SK-N-MC (cell line): ENCODE data around the gene TMEM95.
"Not testable (repeated sequence)": the region's sequence is repeated elsewhere in the genome, so short reads cannot be mapped to it uniquely, and the experiment has no call there.

Experiments
- DNase-seq: peaks from one replicate; pipeline ENCODE4 v3.0.0-alpha.2; 2011; ENCODE audit warnings: low read depth, low spot score
- H3K27ac ChIP-seq: fragments of 200-600 bp; sonication (generic); 2 replicates; pipeline ENCODE4 v1.5.1; 2016; ENCODE audit warnings: mixed run types
- H3K36me3 ChIP-seq: fragments of 200-600 bp; sonication (generic); 2 replicates; pipeline ENCODE4 v1.6.1; 2017; ENCODE audit warnings: antibody characterized with exemption, low read length, mixed read lengths; ENCODE audit not compliant: insufficient read depth
- H3K4me3 ChIP-seq: fragments of 200-600 bp; sonication (generic); 2 replicates; pipeline ENCODE4 v1.5.1; 2016
- H3K9ac ChIP-seq: fragments of 200-600 bp; sonication (generic); 2 replicates; pipeline ENCODE4 v1.8.0; 2017; ENCODE audit warnings: mixed run types, mixed read lengths; ENCODE audit not compliant: insufficient read length
- H3K9me3 ChIP-seq: fragments of 200-600 bp; sonication (generic); 2 replicates; pipeline ENCODE4 v1.6.1; 2017; ENCODE audit warnings: low read depth, mild to moderate bottlenecking, antibody characterized with exemption, low read length, moderate library complexity, mixed read lengths
- EZH2 ChIP-seq: fragments of 200-600 bp; sonication (generic); IDR thresholded peaks from one replicate; pipeline ENCODE4 v1.6.1; 2017; ENCODE audit warnings: antibody characterized with exemption
- FOXP2 ChIP-seq: optimal IDR thresholded peaks from 2 replicates; pipeline ENCODE3; 2011; ENCODE audit warnings: mild to moderate bottlenecking, moderate library complexity; ENCODE audit not compliant: insufficient read depth; ENCODE audit errors: extremely low read length, control extremely low read depth
- POLR2AphosphoS5 ChIP-seq: IDR thresholded peaks from 2 replicates; pipeline ENCODE4 v1.6.1; 2012; ENCODE audit warnings: mild to moderate bottlenecking, low read depth, low read length, borderline replicate concordance

TMEM95 gene

GRCh38 chr17:7361906-7362305 lies 7.0 kb downstream of the TMEM95 start:
- no peaks in the 10 kb centered on the region for H3K9me3 ChIP-seq
- no peak overlapping the region for H3K4me3 ChIP-seq
- no peak overlapping the region for H3K27ac ChIP-seq
- H3K36me3 ChIP-seq = no peaks in the 10 kb centered on the region
- TF ChIP-seq POLR2AphosphoS5 = no peak
- TF ChIP-seq FOXP2 = no peak
- no peak for TF ChIP-seq EZH2
- DNase-seq = no peak
- H3K9ac ChIP-seq = no peak overlapping the region

GRCh38 chr17:7363311-7363710 lies 8.4 kb downstream of the TMEM95 start:
- Histone ChIP-seq H3K9ac (no peak overlapping the region), H3K36me3 (no peaks in the 10 kb centered on the region), H3K9me3 (no peaks in the 10 kb centered on the region), H3K4me3 (no peak overlapping the region), H3K27ac (no peak overlapping the region)
- TF ChIP-seq POLR2AphosphoS5 (no peak), EZH2 (no peak), FOXP2 (no peak)
- DNase-seq = no peak

DNA sequence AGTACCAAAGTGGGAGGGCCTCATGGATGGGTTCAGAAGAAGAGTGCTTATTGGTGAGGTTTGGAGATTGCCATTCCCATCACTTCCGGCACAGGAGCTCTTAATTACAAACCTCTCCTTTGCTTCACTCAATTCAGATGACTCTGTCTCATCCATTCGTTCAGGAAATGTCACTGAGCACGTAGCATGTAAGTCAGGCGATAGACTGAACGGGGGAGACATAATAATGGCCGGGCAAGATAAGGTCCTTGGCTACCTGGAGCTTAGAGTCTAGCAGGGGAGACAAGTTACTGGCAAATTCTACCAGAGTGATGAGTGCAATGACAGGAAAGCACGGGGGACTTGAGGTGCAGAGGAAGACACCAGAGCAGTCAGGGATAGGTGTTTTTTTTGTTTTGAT lies 11.0 kb downstream of the TMEM95 start:
- not testable (repeated sequence) for H3K9me3 ChIP-seq, H3K36me3 ChIP-seq, H3K9ac ChIP-seq, H3K4me3 ChIP-seq, H3K27ac ChIP-seq, DNase-seq

DNA sequence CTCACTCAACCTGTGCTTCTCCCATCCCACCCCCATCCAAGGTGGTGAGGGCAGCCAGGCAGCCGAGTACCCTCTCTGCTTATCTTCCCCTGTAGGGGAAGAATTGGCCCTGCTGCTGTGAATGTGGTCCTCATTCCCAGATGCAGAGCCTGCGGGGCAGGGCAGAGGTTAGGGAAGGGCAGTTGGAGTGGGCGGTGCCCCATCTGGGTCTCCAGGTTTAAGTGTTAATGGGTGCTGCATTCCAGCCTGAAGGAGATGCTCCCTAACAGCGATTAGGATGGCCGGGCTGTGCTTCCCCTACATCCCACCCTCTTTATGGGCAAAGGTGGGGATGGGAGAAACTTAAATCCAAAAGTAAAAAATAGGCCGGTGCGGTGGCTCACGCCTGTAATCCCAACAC lies 12.1 kb downstream of the TMEM95 start:
- H3K9ac ChIP-seq = no peak overlapping the region
- no peak overlapping the region for H3K4me3 ChIP-seq
- H3K36me3 ChIP-seq = no peaks in the 10 kb centered on the region
- no peaks in the 10 kb centered on the region for H3K9me3 ChIP-seq
- TF ChIP-seq EZH2 (no peak), FOXP2 (no peak), POLR2AphosphoS5 (no peak)
- no peak for DNase-seq
- no peak overlapping the region for H3K27ac ChIP-seq

DNA sequence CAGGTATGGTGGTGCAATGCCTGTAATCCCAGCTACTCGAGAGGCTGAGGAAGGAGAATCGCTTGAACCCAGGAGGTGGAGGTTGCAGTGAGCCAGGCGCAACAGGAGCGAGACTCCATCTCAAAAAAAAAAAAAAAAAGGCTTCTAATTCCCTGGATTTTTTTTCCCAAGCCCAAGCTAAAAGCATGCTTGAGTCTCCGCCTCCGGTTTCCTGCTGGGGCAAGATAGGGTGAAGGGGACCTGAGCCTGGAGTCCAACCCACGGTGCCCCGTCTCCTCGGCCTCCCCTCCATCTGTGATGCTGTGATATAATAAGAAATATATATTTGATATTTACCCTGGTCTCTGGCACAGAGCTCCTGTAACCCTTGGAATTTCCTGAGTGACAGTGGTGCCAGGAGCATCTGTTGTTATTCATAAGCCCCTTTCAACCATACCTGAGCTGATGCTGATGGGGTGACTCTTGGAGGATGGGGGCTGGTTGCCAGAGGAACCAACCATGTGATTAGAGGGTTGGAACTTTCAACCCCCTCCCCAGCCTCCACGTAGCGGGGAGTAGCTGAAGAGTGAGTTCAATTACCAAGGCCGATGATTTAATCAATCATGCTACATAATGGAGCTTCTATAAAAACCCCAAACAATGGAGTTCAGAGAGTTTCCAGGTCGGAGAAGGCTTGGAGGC lies 13.1 kb downstream of the TMEM95 start:
- DNase-seq = no peak
- Histone ChIP-seq H3K4me3 (no peak overlapping the region), H3K9ac (no peak overlapping the region), H3K27ac (no peak overlapping the region), H3K36me3 (no peaks in the 10 kb centered on the region), H3K9me3 (no peaks in the 10 kb centered on the region)
- TF ChIP-seq POLR2AphosphoS5 = no peak
- TF ChIP-seq FOXP2 = no peak
- TF ChIP-seq EZH2 = no peak

- not testable (repeated sequence) for H3K4me3 ChIP-seq
Measured at GRCh38 chr17:7368599-7368994, 13.6 kb downstream of the TMEM95 start.

DNA sequence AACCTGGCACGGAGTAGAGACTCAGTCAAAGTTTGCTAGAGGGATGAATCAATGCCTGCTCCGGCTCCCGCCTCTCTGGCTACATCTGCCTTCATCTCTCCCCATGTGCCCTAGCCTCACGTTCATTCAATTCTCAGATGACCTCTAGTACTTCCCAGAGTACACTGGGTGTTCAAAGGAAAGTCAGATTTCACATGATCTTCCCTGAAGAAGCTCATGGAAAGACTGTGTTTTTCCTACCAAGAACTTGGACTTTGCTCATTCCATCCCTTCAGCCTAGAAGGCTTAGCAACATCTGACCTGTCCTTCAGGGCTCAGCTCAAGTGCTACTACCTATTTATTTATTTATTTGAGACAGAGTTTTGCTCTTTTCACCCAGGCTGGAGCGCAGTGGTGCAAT lies 14.9 kb downstream of the TMEM95 start:
- Histone ChIP-seq H3K9me3 (no peaks in the 10 kb centered on the region), H3K36me3 (no peaks in the 10 kb centered on the region), H3K27ac (no peak overlapping the region), H3K4me3 (no peak overlapping the region), H3K9ac (no peak overlapping the region)
- TF ChIP-seq EZH2 = no peak
- TF ChIP-seq POLR2AphosphoS5 = no peak
- TF ChIP-seq FOXP2 = no peak
- DNase-seq = no peak

More at GRCh38 chr17:7368599-7368994, 13.6 kb downstream of the TMEM95 start:
- H3K9ac ChIP-seq, DNase-seq, H3K36me3 ChIP-seq, H3K27ac ChIP-seq, H3K9me3 ChIP-seq: not testable (repeated sequence)

DNA sequence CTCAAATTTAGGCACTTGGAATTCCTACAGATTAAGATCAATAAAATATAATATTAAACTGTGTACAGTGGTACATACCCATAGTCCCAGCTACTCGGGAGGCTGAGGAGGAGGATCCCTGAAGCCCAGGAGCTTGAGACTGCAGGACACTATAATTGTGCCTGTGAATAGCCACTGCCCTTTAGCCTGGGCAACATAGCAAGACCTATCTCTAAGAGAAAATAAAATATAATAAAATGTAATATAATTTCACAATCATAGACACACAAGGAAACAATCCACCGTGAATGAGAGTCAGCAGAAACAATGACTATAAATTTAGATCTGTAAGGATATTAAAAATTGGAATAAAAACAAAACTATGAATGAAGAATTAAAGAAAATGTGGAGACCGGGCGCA lies 15.9 kb downstream of the TMEM95 start:
- H3K36me3 ChIP-seq = no peaks in the 10 kb centered on the region
- no peak overlapping the region for H3K27ac ChIP-seq

GRCh38 chr17:7374353-7374752 lies 19.4 kb downstream of the TMEM95 start:
- Histone ChIP-seq H3K36me3 (no peaks in the 10 kb centered on the region), H3K9me3 (no peaks in the 10 kb centered on the region), H3K9ac (no peak overlapping the region), H3K4me3 (no peak overlapping the region), H3K27ac (no peak overlapping the region)
- no peak for TF ChIP-seq EZH2
- TF ChIP-seq POLR2AphosphoS5 = no peak
- TF ChIP-seq FOXP2 = no peak
- DNase-seq = no peak

More for the DNA sequence above, 15.9 kb downstream of the TMEM95 start:
- no peak for DNase-seq
- no peak for TF ChIP-seq EZH2
- TF ChIP-seq FOXP2 = no peak
- no peak for TF ChIP-seq POLR2AphosphoS5
- H3K9ac ChIP-seq = no peak overlapping the region
- no peak overlapping the region for H3K4me3 ChIP-seq
- H3K9me3 ChIP-seq = no peaks in the 10 kb centered on the region

DNA sequence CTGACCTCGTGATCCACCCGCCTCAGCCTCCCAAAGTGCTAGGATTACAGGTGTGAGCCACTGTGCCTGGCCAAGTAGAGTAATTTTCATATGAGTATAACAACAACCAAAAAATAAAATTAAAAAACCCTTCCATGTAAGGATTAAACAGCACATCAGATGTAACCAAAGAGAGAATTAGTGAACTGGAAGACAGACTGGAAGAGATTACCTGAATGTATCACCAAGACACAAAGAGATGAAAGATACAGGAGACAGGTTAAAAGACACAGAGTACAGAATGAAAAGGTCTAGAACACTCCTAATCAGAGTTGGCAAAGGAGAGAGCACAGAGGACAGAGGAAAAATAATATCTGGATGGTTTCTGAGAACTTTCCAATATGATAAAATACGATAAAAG lies 24.2 kb downstream of the TMEM95 start:
- no peaks in the 10 kb centered on the region for H3K9me3 ChIP-seq
- TF ChIP-seq EZH2 (no peak), POLR2AphosphoS5 (no peak), FOXP2 (no peak)
- no peak for DNase-seq
- no peak overlapping the region for H3K9ac ChIP-seq
- no peaks in the 10 kb centered on the region for H3K36me3 ChIP-seq
- no peak overlapping the region for H3K4me3 ChIP-seq
- no peak overlapping the region for H3K27ac ChIP-seq
